Glutamatergic neuron (in vitro differentiated cells): ENCODE data around the gene OAT. TPM values are rescaled to one million over a fixed set of nuclear protein-coding genes. Genes with fewer than 3 reads are reported as not detected.

Source experiments
- DNase-seq: peaks from one replicate; pipeline ENCODE4 v3.0.0; 2022
- H3K27ac Mint-ChIP-seq: one replicate; pipeline ENCODE4 v1.8.0; 2020; ENCODE audit warnings: mild to moderate bottlenecking, mixed read lengths, inconsistent platforms; ENCODE audit not compliant: unreplicated experiment
- H3K27me3 Mint-ChIP-seq: one replicate; pipeline ENCODE4 v1.8.0; 2020; ENCODE audit warnings: mild to moderate bottlenecking, moderate library complexity, mixed read lengths, inconsistent platforms; ENCODE audit not compliant: unreplicated experiment
- H3K36me3 Mint-ChIP-seq: one replicate; pipeline ENCODE4 v1.8.0; 2020; ENCODE audit warnings: mild to moderate bottlenecking, mixed read lengths, inconsistent platforms; ENCODE audit not compliant: unreplicated experiment
- H3K4me1 Mint-ChIP-seq: one replicate; pipeline ENCODE4 v1.8.0; 2020; ENCODE audit warnings: mild to moderate bottlenecking, low read depth, mixed read lengths, inconsistent platforms; ENCODE audit not compliant: unreplicated experiment
- H3K4me3 Mint-ChIP-seq: one replicate; pipeline ENCODE4 v1.8.0; 2020; ENCODE audit warnings: mild to moderate bottlenecking, mixed read lengths, inconsistent platforms; ENCODE audit not compliant: unreplicated experiment
- H3K9me3 Mint-ChIP-seq: one replicate; pipeline ENCODE4 v1.8.0; 2020; ENCODE audit warnings: mild to moderate bottlenecking, moderate library complexity, mixed read lengths, inconsistent platforms; ENCODE audit not compliant: unreplicated experiment
- CTCF ChIP-seq: fragments of 200-600 bp; sonication (generic); IDR thresholded peaks from one replicate; pipeline ENCODE4 v1.5.0; 2021; ENCODE audit not compliant: partially characterized antibody, unreplicated experiment
- long read RNA-seq: library from polyadenylated mRNA; unstranded; transcript quantifications from one replicate; pipeline ENCODE4 v2.0.0, GENCODE V29; 2020; ENCODE audit not compliant: unreplicated experiment
- total RNA-seq: library from RNA; stranded (reverse); fragmentation: NEBNext Ultra II Directional; extraction: Animal tissue kit (Norgen Biotek cat#: 25700); gene quantifications from one replicate; pipeline ENCODE4 v1.2.1, GENCODE V29; 2021; ENCODE audit not compliant: unreplicated experiment

OAT gene
- 49.2 TPM for total RNA-seq
- long read RNA-seq, transcript OAT-201 (10 exons, 2,048 nt) = major isoform, 67 of 71 reads
- long read RNA-seq, partial matches to known transcripts = 2 of 71 reads
- long read RNA-seq, other reads (novel, unspliced or antisense) = 0 of 71 reads

- peak; percentile 30 for TF ChIP-seq CTCF
- Mint-ChIP-seq H3K27ac (peak within 1 kb of the TSS; percentile 83), H3K4me1 (peaks cover 2% of the 10 kb centered on the region), H3K27me3 (peaks cover 4% of the 10 kb centered on the region), H3K9me3 (peaks cover 8% of the 10 kb centered on the region), H3K36me3 (no peaks in the 10 kb centered on the region), H3K4me3 (peak within 1 kb of the TSS; percentile 92)
- peak; percentile 99 for DNase-seq
Observed at GRCh38 chr10:124418726-124419501, at the start of gene OAT. TSS of gene OAT (minus strand) at chr10:124418923. CDS start at chr10:124412171, 6,752 bp downstream.

GRCh38 chr10:124467165-124467564 lies 48.4 kb upstream of the OAT start:
- Mint-ChIP-seq H3K4me3 (no peak overlapping the region), H3K27ac (no peak overlapping the region), H3K9me3 (peaks cover 1% of the 10 kb centered on the region), H3K4me1 (peaks cover 3% of the 10 kb centered on the region), H3K27me3 (peaks cover 1% of the 10 kb centered on the region), H3K36me3 (no peaks in the 10 kb centered on the region)
- no peak for TF ChIP-seq CTCF
- DNase-seq = no peak

- Mint-ChIP-seq H3K27me3 (no peaks in the 10 kb centered on the region), H3K36me3 (no peaks in the 10 kb centered on the region), H3K9me3 (peaks cover 3% of the 10 kb centered on the region), H3K27ac (no peak overlapping the region), H3K4me1 (peaks cover 3% of the 10 kb centered on the region), H3K4me3 (no peak overlapping the region)
- TF ChIP-seq CTCF = no peak
- no peak for DNase-seq
Observed at GRCh38 chr10:124465777-124466488, 47.2 kb upstream of the OAT start.

GRCh38 chr10:124465003-124465776 lies 46.5 kb upstream of the OAT start:
- Mint-ChIP-seq H3K36me3 (no peaks in the 10 kb centered on the region), H3K9me3 (peaks cover 3% of the 10 kb centered on the region), H3K27ac (no peak overlapping the region), H3K27me3 (peaks cover 1% of the 10 kb centered on the region), H3K4me3 (peak overlapping the region; percentile 1), H3K4me1 (peaks cover 3% of the 10 kb centered on the region)
- TF ChIP-seq CTCF = no peak
- no peak for DNase-seq
